RPMI7951 (cell line): ENCODE data around the gene PPAT. TPM values are rescaled to one million over a fixed set of nuclear protein-coding genes. Genes with fewer than 3 reads are reported as not detected.

ENCODE experiments used
- DNase-seq: peaks from one replicate; pipeline ENCODE4 v3.0.0-alpha.2; 2012; ENCODE audit warnings: low read depth
- total RNA-seq: library from RNA; depleted of rRNA; stranded (reverse); fragments of >200 nt; shearing (Covaris generic); gene quantifications from 2 replicates; pipeline ENCODE4 v1.2.3, GENCODE V29; 2014

Gene PPAT
- total RNA-seq, 1 experiment from 2014 or later = 26.2 TPM

DNA sequence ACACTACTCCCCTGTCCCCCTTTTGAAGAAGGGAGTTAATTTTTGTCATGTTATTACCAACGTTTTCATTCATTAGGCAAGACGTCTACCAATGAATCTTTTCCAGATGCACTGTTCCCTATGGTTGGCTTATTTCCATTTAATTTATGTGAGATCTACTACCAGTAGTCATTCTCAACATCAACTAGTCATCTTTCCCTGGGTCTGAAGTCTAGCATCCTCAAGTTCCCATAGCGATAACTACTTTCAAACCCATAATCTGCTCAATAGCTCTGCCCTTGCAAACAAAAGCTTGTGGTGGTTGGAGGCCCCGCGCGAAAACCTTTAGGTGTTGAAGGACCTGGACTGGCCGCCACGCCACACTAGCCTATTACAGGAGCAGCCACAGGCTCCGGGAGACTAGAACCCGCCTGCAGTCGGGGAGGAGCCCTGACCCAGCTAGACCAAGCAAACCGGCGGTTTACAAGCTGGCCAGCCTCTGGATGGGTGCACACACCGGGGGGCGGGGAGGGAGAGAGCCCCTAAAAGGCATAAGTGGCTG is 746 bp downstream of the PPAT start:
- peak; percentile 64 for DNase-seq

GRCh38 chr4:56433280-56433679 is 2.1 kb downstream of the PPAT start:
- no peak for DNase-seq

DNA sequence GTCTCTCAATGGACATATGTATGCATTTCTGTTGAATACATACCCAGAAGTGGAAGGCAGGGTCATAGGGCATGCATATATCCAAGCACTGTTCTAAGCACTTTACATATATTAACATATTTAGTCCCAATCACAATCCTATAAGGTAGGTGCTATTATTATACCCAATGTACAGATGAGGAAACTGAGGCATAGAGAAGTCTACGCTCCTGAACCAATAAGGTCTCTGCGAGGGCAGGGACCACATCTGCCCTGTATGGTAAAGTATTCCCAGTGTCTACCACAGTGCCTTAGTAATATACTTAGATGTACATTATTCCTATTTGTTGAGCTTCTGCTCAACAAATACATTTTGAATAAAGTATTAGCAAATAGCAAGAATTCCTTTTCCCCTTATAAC is 5.2 kb downstream of the PPAT start:
- no peak for DNase-seq

DNA sequence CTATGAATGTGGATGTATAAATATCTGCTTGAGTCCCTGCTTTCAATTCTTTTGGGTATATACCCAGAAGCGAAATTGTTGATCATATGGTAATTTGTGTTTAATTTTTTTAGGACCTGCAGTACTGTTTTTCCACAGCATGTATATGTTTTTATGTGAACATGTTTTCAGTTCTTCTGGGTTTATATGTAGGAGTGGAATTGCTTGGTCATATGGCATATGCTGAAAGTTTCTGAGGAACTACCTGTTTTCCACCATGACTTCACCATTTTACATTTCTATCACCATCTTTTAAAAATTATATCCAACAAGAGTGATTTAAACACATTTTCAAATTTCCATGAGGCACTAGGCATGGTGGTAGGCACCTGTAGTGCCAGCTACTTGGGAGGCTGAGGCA is 8.2 kb downstream of the PPAT start:
- no peak for DNase-seq

- DNase-seq = no peak
Measured at GRCh38 chr4:56426273-56426672, 9.1 kb downstream of the PPAT start.

- no peak for DNase-seq
Measured at GRCh38 chr4:56425518-56425917, 9.9 kb downstream of the PPAT start.

GRCh38 chr4:56424697-56425514 is 10.5 kb downstream of the PPAT start:
- peak; percentile 20 for DNase-seq

DNA sequence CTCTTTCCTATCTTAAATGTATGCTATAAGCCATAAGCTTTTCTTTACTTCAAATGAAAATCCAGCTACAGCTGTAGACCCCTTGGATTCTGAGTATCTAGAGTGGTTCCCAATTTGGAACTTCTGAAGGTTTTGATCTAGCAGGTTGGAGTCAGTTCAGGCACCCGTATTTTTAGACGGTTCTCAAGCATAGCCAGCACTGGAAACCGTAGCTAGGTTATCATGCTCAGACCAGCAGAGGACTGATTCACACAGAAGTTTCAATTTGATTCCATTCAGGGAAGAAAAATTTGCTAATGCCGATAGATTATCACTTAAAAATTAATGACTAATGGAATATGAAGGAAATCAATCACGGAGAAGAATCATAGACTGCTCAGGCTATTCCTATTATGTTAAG is 11.2 kb downstream of the PPAT start:
- no peak for DNase-seq

- DNase-seq = no peak
Measured at GRCh38 chr4:56417396-56417795, 18.0 kb downstream of the PPAT start.

DNA sequence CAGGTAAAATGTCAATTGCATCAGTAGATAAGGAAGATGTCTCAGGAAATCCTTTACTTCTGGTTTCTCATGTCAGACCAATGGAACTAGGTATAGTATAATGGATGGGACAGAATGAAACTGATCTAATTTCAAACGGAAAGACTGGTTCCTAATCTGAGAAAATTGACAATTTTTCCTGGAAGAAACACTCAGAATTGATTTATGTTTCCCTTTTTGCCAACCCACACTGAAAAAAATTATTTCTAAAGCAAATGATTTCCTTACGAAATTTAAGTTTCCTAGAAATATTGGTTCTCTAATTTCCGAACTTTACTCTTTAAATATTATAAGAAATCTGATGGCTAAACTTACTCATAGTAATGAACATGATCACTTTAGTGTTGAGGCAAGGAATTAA is 19.1 kb downstream of the PPAT start:
- DNase-seq = no peak

GRCh38 chr4:56414135-56414670 is 21.2 kb downstream of the PPAT start:
- DNase-seq = peak; percentile 66

GRCh38 chr4:56410247-56411062 is 25.0 kb downstream of the PPAT start:
- peak; percentile 96 for DNase-seq

GRCh38 chr4:56409511-56410090 is 25.8 kb downstream of the PPAT start:
- no peak for DNase-seq

GRCh38 chr4:56408978-56409377 is 26.4 kb downstream of the PPAT start:
- DNase-seq = no peak

DNA sequence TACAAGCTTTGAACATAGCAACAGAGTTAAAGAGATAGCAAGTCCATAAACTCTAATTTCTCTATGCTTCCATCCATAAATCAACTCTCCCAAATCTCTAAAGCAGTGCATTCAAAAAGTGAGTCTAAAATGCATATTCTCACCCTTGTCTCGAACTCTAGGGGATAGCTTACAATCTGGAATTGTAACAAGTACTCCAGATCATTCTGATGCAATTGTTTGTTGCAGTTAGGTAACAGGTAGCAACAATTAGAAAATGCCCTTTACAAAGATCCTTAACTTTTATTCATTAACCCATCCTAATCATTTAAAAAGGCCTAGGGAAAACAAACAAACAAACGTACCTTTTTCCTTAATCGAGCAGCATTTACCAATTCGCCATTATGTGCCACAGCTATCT is 29.3 kb downstream of the PPAT start:
- DNase-seq = no peak

GRCh38 chr4:56405016-56405415 is 30.4 kb downstream of the PPAT start:
- DNase-seq = no peak

GRCh38 chr4:56400560-56400959 is 34.9 kb downstream of the PPAT start:
- no peak for DNase-seq

DNA sequence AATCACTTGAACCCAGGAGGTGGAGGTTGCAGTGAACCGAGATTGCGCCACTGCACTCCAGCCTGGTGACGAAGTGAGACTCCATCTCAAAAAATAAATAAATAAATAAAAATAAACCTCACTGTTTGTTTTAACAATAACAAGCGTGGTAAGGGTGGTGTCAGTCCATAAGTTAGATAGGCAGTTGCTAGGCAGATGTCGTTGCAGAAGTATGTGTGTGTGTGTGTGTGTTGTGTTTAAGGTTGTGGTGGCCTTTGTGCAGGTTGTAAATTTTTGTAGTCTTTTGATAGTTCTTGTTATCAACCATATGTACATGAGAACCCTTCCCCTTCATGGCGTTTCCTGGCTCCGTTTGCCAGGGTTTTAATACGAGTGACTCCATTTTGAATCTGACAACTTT is 44.1 kb downstream of the PPAT start:
- DNase-seq = no peak

GRCh38 chr4:56389558-56389957 is 45.9 kb downstream of the PPAT start:
- DNase-seq = no peak

- DNase-seq = peak; percentile 3
Measured at GRCh38 chr4:56388306-56388705, 47.1 kb downstream of the PPAT start.

DNA sequence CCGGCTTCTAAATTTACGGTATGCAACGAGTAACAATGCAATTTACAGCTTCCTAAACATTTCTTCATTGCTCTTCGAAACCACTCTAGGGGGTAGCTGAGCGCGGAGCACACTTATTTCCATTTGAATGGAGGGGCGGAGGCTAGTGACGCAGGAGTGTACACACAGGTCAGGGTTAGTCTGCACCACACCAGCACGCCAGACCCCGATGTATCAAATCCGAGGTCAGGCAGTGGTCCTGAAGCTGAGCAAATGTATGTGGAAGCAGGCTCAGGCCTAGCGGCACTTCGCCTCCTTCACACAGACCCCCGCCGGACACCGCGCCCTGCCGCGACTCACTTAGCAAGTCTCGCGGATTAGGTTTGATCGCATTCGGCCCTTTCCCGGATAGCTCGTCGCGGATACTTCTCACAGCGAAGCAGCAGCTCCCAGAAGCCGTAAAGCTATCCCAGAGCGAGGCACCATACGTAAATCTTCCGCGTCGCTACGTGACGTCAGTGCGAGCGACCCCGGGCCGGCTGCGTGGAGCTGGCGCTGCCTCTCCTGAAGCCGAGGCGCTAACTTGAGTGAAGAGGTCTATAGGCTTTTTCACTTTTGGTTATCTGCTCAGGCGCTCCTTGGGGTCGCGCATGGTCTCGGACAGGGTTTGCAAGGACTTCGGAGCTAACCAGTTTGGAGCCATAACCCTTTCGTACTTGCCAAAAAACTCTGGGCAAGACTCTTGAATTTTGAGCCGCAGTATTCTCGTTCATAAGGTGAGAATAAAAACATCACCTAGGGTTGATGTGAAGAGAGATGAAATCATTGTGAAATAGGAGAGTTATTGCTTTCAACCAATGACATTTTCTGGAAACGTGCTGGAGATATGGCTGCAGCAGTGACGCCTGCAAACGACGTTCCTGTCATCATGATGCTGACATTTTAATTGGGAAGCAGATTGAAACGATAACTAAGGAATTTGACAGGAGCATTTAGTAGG is 48.1 kb downstream of the PPAT start, which contains the start of gene AASDH:
Gene AASDH, minus strand, starts transcription at position 469 of the 979 bp plus-strand sequence. CDS start 3,192 bp downstream, outside the sequence.
- peak; percentile 89 for DNase-seq
